ENCODE data around the gene FRMD4B.

The FRMD4B gene

GRCh38 chr3:69385723-69386555 is at the start of gene FRMD4B:
Gene FRMD4B (minus strand): TSS chr3:69386088. CDS start chr3:69385989, 99 bp downstream.
- DNase-seq, result peak in 1 of 2 experiments; percentile 21

DNA sequence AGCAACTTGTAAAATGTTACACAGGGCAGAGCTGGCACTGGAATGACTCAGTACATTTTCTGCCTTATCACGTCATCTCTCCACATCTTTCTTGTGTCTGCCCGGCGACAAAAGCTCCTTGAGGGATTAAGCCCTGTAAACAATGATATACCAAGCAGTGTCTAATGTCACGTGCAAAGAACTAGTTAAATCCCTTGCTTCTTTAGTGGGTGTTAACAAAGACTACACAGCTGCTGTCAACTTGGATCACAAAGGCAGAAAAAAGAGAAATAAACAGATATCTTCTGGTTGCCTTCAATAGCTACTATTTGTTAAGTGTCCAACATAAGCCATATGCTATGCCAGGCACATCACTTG is 48.1 kb upstream of the FRMD4B start:
- no peak for DNase-seq

DNA sequence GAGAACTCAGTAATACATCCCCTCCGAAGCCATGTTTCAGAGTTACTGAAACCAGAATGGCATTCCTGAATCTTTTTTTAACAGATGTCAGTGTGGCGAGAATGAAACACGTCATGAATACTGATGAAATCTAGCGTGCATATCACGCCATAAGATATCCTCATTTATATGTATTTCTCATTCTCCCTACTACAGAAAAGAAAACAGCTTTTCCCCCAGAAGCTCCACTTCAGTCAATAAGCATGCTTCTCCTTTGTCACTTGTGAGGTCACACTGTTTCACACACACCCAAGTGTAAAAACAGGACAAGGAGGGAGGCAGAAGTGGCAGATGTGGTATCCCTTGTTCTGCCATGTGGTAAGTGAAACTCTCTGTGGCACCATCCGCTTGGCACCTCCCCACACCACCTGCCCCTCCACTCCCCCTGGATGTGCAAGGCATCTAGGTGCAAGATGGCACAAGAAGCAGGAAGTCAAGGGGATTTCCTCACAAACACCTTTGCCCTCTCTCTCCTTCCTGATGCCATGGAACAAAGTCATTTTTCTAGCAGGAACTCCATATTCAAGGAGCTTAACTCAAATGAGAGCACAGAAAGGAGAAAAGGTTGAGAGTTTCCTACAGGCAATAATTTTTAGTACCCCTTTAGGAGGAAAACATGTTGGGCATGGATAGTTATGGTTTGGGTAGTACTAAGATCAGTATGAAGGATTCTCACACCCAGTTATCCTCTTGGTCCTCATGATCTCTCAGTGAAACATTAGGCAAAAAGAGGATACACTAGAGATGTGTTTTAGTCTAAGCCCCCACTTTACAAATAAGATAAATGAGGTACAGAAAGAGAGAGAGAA is 47.5 kb upstream of the FRMD4B start:
- DNase-seq, result no peak

- DNase-seq, result no peak
These were observed 42.9 kb upstream of the FRMD4B start for GRCh38 chr3:69428657-69429255.

GRCh38 chr3:69426967-69427304 is 41.0 kb upstream of the FRMD4B start:
- no peak for DNase-seq

GRCh38 chr3:69426291-69426966 is 40.5 kb upstream of the FRMD4B start:
- no peak for DNase-seq

GRCh38 chr3:69425249-69425648 is 39.4 kb upstream of the FRMD4B start:
- peak; percentile 6 to 13 for DNase-seq

GRCh38 chr3:69423463-69424155 is 37.7 kb upstream of the FRMD4B start:
- DNase-seq, result no peak

DNA sequence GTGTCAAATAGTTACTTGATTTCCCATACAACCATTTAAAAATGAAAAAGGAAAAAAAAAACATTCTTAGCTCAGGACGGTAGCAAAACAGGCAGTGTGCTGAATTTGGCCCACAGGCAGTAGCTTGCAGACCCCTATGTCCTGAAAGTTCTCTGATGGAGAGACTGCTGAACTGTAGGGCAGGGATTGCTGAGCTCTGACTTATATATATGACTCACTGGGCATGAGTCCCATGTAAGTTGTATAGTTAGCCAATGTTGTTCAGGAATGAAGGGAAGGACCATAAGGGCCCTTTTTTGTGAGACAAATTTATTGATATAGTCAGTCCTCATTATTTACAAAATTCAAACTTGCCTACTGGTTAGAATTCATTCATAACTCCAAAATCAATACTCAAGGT is 36.9 kb upstream of the FRMD4B start:
- no peak for DNase-seq

GRCh38 chr3:69420781-69421520 is 35.1 kb upstream of the FRMD4B start:
- DNase-seq, result no peak

GRCh38 chr3:69419276-69419675 is 33.4 kb upstream of the FRMD4B start:
- DNase-seq, result no peak

DNA sequence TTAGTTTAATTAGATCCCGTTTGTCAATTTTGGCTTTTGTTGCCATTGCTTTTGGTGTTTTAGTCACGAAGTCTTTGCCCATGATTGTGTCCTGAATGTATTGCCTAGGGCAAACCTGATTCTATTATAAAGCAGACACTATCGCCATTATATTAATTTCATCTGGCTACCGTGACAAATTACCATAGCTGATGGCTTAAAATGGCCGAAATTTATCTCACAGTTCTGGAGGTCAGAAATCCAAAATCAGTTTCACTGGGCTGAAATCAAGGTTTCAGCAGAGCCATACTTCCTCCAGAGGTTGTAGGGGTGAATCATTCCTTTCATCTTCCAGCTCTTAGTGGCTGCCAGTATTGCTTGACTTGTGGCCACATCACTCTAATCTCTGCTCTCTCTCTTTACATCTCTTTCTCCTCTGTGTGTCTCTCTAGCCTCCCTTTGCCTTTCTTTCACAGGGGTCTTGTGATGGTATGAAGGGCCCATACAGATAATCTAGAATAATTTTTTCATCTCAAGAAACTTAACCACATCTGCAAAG is 31.7 kb upstream of the FRMD4B start:
- no peak for DNase-seq

- DNase-seq, result no peak
These were observed 27.8 kb upstream of the FRMD4B start for GRCh38 chr3:69413551-69414207.

DNA sequence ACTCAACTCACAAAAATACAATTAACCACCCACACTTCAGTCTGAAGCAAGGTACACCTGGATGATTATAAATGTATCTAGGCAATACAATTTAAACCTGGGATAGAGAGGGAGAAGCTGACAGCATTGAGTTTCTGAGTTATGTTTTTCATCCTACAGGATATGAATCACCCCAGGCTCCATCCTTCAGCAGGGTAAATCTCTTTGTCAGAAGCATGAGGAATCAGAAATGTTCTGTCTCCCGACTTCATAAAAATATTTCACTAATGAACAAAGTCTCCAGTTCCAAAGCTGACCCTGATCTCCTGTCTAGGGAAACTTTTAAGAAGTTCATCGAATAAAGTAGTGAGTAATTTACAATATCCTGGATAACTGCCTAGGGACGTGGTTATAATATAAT is 25.5 kb upstream of the FRMD4B start:
- no peak for DNase-seq

DNA sequence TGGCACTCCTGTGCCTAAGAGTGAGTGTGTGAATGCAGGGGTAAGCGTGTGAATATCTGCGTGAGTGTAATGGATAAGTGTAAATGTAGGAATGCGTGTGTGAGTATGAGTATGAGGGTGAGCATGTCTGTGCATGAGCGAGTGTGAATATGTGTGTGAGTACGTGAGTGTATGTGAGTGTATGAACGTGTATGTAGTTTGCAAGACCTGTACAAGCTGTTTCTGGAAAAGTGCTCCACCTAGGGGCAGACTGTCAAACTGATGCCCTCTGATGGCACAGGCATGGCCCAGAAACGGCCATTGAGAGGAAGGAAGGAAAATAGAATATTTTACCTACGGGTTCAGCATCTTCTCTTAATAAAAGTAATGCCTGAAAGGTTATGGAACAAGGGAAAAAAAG is 24.4 kb upstream of the FRMD4B start:
- peak; percentile 59 for DNase-seq

DNA sequence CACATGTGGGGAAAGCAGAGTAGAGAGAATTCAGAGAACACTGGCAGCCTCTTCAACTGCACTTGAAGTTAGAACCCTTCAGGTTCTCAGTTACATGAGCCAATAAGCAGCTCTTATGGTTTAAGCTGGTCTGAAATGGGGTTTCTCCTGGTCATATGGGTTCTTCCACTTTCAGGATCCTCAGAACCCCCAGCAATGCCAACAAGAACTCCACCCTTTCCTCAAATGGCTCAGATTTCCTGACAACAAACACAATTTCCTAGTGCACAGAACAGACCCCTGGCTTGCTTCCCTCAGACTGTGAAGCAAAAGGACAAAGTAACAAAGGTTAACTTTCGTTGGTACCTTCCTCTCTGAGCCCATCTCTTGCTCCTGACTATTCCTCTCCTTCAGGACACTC is 23.9 kb upstream of the FRMD4B start:
- DNase-seq, result no peak

GRCh38 chr3:69409011-69409410 is 23.1 kb upstream of the FRMD4B start:
- DNase-seq, result no peak

DNA sequence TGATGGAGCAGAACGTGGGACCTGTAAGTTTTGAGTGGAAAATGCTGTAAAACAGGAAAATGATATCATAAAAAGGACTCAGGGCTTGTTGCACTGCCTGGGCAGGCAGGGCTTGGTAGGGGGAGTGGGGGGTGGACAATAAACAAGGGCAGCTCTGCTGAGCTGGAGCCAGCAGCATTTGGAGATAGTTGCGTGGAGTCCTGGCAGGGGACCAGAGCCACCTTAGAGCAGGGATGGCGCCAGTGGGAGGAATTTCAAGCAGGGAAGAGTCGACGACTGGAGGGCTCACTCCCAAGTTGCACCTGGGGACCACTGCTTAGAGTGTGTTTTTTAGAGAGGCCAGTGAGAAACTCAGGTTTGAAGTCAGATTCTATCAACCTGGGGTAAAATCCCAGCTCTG is 22.7 kb upstream of the FRMD4B start:
- no peak for DNase-seq

DNA sequence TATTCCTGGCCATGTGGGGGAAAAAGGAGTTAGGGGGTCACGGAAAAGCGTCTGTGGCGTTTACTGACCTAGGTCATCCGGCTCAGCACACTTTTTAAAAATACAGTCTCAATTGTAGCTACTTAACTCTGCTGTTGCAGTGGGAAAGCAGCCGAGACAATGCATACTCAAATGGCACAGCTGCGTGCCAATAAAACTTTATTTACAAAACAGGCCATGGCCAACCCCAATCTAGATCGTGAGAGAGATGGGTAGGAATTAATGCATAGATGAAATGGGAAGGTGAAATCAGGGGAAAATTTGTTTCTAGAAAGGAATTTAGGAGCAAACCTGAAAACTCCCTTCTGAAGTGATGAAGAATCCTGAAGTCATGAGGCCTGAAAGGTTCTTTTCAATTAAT is 22.0 kb upstream of the FRMD4B start:
- DNase-seq, result no peak

DNA sequence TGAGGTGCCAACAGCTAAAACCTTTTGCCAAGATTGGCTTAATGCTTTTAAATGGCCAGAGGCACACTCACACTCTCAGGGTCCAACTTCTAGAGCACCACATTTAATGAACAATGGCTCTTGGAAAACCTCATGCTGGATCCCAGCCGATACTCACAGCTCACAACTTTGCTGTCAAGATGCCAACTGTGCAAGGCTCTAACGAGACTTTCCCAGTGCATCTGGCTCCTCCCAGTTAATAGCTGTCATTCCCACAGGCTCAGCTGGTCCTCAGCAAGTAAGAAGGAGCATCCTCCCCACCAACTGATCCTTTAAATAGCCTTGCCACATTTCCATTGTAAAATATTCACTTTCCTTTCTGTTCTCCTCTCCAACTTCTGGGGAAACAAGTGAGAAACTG is 20.3 kb upstream of the FRMD4B start:
- DNase-seq, result no peak

GRCh38 chr3:69405067-69405466 is 19.2 kb upstream of the FRMD4B start:
- no peak for DNase-seq

Data from stimulated activated CD4-positive, alpha-beta T cell treated with anti-CD3 and anti-CD28 coated beads, Interleukin-4, amount 100 ng/mL, for 4 hours (primary cell).